HG03442 (cell line): ENCODE data around the gene ZNF549.

Experiments
- ATAC-seq: cut with Tn5 transposase; IDR thresholded peaks from one replicate; pipeline ENCODE4 v1.9.1; 2021; ENCODE audit warnings: mild to moderate bottlenecking, moderate library complexity; ENCODE audit not compliant: unreplicated experiment

The ZNF549 gene

DNA sequence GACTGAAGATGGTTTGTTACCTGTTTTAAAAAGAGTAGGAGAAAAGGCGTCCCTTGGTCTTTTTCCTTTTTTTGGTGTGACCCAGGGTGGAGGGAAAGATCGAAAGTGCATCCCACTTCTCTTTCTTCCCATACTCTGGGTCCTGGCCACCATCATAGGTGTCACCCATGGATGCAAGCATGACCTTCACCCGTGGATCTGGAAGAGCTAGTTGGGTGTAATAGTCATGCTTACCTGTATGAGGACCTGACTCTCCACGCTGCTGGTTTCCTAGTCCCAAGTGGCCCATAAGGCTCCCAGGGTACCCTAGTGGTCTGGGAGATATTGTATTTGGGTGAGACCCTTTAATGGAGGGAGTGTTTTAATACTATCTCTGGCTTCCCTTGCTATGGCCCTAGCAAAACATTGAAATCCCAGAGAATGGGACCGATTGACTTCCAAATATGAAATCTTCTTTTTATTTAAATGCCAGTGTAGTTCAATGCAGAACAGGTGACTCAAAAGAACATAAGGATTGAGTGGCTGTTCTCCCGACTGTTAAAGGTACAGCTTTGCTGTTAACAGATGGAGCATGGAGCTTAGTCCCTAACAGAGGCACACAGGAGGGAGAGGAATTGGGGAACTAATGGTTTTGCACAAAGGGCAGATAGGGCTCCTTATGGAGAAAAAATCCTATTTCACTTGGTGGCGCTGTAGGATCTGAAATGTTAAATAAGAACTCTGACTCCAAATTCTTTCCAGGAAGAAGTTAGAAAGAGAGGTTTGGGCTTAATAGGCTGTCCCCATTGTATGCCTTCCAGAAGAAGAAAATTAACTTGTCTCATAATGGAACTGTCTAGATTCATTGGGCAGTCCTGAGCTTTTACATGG, 39.5 kb downstream of the ZNF549 start:
- no peak for ATAC-seq

DNA sequence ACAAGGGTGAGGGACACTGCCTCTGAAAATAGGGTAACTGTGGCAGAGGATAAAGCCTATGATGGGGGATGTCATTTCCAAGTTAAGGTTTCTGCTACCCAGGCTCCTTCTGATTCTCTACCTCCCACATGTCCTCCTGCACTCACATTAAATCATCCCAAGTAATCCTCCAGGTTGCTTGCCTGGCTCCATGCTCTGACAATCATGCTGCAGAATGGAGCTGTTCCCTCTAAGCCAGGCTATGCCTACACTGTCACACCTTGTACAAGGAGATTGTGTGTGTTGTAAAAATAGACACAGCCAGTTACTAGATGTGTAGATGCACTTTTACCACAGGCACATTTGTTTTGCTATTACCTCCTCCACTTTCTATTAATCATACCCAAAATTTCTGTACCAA, 43.6 kb downstream of the ZNF549 start:
- no peak for ATAC-seq

DNA sequence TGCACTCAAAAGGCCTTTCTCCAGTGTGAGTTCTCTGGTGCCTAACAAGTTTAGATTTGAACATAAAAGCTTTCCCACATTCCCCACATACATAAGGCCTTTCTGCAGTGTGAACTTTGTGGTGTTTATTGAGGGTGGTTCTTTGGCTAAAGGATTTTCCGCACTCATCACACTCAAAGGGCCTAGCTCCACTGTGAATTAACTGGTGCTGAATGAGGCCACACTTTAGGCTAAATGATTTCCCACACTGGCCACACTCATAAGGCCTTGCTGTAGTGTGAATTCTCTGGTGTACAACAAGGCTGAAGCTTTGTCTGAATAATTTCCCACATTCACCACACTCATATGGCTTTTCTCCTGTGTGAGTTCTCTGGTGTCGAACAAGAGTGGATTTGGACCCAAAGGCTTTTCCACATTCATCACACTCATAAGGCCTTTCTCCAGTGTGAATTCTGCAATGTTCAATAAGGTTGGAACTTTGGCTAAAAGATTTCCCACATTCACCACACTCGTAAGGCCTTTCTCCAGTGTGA, 45.3 kb downstream of the ZNF549 start:
- ATAC-seq = no peak

DNA sequence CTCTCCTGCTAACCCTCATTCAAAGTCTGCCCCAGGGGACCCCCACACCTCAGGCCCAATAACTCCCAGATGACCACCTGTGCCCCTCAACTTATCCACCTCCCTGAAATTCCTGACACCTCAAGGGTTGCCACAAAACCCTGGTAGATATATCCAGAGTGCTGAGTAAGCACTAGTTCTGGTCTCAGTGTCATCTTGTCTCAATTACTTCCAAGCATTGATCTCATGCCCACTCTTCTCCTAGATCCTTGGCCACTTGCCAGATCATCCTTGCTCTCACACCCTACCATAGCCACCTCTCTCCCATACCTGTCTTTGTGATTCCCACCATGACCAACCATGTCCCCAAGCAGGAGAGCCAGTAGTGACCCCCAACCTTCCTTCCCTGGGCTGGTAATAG, 49.5 kb downstream of the ZNF549 start:
- ATAC-seq = no peak

DNA sequence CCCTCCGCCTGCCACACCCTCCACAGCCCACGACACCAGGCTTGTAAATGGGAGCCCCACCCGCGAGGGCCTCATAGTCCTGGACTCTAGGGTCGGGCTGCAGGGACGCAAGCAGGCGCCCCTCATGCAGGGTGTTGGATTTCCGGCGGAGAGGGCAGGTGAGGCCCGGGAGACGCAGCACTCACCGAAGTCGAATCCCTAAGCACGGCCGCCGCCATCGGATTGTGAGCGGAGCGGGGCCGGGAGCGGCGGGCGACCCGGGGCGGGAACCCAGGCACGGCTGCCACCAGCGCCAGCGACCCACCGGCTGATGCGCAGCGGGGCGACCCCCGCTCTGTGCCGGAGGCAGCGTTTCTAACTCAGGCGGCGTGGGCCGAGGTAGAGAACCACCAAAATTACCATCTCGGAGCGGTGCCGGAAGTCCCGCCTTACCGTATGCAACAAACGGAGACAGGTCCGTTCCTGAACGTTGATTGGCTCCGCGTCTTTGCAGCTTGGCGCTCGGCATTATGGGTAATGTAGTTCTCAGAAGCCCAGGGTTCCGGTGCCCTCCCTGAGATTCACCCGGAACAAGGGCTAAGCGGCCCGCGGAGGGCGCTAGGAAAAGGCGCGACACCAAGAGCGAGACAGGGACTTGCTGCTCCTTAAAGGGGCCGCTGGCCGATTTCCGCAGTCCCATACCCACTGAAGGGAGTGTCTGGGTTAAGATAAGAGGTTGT, 51.5 kb downstream of the ZNF549 start, which contains the start of gene ZNF416:
Gene ZNF416 (minus strand): TSS at position 425 of the 719 bp plus-strand sequence. CDS start 207 bp downstream, at position 218.
- peak; percentile 87 for ATAC-seq

DNA sequence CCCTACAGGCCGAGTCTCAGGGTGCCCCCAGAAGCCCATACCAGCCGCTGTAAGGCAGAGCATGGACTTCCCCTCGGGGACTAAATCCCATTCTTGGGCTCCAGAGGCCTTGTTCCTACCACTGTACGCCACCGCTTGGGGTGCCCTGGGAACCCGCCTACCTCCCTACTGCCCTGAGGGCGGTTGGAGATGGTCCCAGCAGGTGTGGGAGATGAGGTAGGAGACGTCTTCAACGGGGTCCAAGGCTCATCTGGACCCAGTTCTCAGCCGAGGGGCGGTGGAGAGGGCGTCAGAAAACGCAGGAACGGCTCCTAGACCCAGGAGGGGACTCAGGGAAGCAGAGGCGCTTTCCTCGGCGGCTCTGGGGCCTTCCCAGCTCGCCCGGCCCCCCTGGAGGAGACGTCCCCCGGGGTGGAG, 56.0 kb downstream of the ZNF549 start:
- ATAC-seq = no peak

DNA sequence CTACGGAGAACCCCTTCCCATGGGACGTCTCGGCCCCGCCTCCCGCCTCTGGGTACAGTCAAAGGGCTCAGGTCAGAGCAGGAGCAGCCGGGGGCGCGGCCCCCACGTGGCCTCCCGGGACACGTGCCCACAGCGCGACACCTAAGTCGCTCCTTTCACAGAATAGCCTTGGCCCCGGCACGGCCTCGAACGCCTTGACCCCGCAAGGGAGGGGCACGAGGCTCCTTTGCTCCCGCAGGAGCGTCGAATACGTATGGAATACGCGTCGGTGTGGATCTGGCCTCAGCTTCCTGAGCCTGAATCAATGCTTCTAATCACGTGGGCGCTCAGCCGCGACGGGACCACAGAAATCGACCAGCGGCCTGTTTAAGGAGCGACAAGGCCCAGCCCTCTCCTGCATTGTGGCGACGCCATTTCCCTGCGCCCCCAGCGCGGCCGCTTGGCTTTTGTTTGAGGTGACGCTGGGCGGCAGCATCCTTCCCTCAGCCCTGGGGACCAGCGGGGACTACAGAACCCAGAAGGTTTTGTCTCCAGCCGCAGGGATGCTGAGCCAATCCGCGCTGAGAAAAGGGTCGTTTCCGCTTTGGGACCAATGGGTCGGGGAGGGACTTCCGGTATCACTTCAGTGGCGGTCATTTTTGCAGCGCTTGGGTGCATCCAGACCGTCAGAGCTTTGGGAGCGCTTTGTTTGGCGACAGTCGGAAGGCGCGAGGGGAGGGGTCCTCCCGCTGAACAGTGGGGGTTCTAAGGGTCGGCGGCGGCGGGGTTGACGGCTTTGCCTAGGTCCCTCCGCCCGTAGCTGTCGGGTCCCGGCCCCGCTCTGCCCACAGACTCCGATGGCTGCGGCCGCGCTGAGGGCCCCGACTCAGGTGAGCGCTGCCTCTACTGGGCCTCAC, 56.6 kb downstream of the ZNF549 start, which contains the start of gene ZIK1:
Gene ZIK1 (plus strand): TSS at position 625 of the 896 bp plus-strand sequence. CDS start 212 bp downstream, at position 837.
- peak; percentile 79 for ATAC-seq

DNA sequence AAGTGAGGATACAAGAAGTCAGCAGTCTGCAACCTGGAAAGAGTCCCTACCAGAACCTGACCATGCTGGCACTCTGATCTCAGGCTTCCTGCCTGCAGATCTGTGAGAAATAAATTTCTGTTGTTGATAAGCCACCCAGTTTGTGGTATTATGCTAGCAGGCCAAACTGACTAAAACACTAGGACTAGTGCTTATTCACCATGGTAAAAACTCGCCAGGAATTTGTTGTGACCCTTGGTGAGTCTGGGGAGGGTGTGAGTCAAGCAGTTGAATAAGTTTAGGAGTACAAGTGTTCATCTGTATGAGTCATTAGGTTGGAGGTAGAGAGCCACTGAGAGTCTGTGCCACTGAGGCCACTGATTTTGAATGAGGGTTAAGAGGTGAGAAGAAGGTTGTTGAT, 60.4 kb downstream of the ZNF549 start:
- no peak for ATAC-seq

DNA sequence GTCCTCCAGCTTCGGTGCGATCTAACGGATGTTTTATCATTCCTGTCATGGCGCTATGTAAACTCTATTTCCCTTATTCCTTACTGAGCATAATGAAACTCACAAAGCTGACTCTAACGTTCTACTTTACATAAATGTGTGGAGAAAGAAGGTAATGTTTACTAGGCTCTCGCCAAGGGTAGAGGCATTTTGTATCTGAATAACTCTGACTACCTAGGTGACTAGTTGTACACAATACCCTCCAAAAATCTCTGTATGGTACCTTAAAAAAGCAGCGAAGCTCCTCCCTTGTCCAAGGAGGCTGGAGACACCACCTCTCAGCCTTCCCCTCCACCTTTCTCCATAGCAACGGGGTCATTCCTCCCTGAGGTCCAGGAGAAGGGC, 72.2 kb downstream of the ZNF549 start:
- ATAC-seq = peak; percentile 21

DNA sequence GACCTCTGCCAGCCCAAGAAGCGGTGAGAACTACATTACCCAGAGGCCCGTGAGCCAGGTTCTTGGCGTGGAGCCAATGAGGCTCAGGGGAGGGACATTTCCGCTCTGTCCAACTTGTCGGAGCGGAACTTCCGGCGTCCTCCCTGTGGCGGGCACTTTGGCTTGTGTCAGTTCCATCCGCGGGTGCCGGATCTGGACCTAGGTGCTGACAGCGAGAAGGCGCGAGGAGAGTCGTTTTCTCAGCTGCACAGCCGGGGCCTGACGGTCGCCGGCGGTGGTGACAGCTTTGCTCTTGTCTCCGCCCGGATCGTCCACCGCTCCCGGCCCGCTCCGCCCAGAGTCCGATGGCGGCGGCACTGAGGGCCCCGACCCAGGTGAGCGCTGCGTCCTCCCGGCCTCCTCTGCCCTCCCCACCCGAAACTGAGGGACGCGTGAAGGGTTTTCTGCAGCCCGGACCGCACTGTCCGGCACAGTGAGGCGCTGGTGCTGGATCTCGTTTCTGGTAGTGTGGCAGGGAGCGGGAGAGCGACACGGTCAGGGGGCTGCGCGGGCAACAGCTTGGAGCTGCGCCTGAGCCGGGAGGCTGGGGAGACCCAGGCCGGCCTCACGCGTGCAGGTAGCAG, 72.7 kb downstream of the ZNF549 start, which contains the start of gene ZNF530:
Gene ZNF530 (plus strand): TSS at position 125 of the 623 bp plus-strand sequence. CDS start 4,461 bp downstream, outside the sequence.
- ATAC-seq = peak; percentile 96

DNA sequence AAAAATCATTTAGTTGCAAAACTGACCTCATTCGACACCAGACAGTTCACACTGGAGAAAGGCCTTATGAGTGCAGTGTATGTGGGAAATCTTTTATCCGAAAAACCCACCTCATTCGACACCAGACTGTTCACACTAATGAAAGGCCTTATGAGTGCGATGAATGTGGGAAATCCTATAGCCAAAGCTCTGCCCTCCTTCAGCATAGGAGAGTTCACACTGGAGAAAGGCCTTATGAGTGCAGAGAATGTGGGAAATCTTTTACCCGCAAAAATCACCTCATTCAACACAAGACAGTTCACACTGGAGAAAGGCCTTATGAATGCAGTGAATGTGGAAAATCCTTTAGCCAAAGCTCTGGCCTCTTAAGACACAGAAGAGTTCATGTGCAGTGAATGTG, 79.8 kb downstream of the ZNF549 start:
- no peak for ATAC-seq
